GM19438 (cell line): ENCODE results near the gene ESRP2.

ENCODE experiments used
- ATAC-seq: cut with Tn5 transposase; IDR thresholded peaks from one replicate; pipeline ENCODE4 v1.9.1; 2021; ENCODE audit warnings: low read depth; ENCODE audit not compliant: unreplicated experiment

Gene ESRP2

DNA sequence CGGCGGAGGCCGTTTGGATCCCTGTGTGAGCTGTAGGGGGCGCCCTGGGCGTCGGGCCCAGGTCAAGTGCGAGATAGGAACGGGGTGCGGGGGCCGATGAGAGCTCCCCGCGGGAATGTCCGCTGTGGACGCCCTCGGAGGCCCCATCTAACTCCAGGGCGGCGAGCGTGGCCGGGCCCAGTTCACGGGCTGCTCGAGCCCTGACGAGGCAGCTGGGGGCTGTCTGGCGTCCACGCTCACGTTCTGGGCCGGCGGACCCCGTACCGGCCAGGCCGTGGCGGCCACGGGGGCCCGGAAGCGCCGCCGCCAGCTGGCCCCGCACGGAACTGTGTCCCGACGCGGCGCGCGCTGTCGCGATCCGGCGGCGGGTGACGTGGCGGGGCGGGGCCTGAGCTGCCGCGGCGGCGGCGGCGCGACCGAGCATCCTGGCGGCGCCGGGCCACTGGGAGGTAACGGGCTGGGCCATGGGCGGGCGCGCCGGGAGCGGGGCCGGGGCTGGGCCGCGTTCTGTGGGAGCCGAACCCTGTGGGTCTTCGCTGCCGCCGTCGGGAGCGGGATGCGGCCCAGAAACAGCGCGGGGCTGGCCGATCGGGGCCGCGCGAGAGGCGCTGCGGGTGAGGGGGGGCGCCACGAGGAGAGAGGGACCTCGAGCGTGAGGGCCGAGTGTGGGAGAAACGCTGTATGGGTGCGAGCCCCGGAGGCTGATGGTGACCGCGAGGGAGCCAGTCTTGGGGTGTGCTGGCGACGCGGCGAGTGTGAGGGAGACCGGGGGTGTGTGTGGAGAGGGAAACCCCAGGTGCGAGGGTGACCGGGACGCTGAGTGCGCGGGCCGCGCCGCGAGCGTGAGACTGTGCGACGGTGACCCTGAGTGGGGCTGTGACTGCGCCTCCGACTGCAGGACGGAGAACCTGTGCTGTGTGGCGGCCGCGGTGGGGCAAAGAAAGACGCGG, 28.5 kb upstream of the ESRP2 start, which contains the start of gene SLC7A6:
Gene SLC7A6 (plus strand): TSS at position 399 of the 950 bp plus-strand sequence. CDS start 10,201 bp downstream, outside the sequence.
- peak; percentile 59 for ATAC-seq

GRCh38 chr16:68263559-68264127, 27.7 kb upstream of the ESRP2 start:
- peak; percentile 8 for ATAC-seq

DNA sequence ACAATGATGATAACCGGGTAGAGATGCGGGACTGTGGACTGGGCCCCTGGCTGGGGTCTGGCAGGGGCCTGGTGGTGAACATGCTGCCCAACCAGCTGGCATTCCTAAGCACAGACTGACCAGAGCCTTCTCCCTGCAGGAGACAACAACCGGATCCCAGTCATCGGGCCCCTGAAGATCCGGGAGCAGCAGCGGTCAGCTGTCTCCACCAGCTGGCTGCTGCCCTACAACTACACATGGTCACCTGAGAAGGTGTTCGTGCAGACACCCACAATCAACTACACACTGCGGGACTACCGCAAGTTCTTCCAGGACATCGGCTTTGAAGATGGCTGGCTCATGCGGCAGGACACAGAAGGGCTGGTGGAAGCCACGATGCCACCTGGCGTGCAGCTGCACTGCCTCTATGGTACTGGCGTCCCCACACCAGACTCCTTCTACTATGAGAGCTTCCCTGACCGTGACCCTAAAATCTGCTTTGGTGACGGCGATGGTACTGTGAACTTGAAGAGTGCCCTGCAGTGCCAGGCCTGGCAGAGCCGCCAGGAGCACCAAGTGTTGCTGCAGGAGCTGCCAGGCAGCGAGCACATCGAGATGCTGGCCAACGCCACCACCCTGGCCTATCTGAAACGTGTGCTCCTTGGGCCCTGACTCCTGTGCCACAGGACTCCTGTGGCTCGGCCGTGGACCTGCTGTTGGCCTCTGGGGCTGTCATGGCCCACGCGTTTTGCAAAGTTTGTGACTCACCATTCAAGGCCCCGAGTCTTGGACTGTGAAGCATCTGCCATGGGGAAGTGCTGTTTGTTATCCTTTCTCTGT, 23.3 kb upstream of the ESRP2 start:
- no peak for ATAC-seq

DNA sequence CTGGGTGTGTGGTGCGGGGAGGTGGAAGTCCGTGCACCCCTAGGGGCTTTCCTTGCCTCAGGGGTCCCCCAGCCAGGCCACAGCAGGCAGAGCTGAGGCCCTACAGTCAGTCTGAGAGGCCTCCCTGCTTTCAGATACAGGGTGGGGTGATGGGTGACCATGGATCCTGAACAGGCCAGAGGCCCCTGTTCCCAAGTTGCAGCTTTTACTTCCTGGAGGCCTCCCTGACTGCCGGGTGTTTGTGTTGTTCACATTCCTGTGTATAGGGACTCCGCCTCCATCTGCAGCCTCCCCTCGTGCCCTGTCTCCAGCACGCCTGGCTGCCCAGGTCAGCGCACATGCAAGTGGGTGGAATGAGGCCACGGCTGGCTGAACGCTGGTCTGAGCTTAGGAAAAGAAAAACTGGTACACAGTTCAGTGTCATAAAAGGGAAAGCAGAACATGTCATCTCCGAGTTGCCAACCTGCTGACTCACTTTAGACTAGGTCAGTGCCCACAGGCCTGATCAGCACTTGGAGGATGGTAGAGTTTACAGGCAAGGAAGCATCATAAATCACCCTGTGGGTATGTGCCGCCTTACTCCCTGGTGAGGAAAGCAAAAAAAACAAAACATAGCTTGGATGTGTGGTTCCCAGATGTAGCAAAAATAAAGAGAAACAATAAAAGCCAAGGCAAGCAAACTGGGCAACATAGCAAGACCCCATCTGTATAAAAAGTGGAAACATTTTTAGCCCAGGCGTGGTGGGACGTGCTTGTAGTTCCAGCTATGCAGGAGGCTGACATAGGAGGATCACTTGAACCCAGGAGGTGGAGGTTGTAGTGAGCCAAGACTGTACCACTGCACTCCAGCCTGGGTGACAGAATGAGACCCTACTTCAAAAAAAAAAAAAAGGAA, 22.2 kb upstream of the ESRP2 start:
- peak; percentile 27 for ATAC-seq

- peak; percentile 73 for ATAC-seq
These were observed 21.5 kb upstream of the ESRP2 start for GRCh38 chr16:68257251-68257905.

DNA sequence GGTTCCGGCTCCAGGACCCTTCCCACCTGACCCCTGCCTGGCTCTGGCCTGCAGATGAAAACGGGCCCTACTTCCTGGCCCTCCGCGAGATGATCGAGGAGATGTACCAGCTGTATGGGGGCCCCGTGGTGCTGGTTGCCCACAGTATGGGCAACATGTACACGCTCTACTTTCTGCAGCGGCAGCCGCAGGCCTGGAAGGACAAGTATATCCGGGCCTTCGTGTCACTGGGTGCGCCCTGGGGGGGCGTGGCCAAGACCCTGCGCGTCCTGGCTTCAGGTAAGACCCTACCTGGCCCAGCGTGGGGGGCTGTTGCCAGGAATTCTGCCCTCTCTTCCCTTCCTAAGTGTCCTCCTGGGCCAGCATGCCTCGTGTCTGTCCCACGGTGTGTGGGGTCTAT, 19.8 kb upstream of the ESRP2 start:
- no peak for ATAC-seq

GRCh38 chr16:68253721-68254120, 17.8 kb upstream of the ESRP2 start:
- ATAC-seq: no peak

DNA sequence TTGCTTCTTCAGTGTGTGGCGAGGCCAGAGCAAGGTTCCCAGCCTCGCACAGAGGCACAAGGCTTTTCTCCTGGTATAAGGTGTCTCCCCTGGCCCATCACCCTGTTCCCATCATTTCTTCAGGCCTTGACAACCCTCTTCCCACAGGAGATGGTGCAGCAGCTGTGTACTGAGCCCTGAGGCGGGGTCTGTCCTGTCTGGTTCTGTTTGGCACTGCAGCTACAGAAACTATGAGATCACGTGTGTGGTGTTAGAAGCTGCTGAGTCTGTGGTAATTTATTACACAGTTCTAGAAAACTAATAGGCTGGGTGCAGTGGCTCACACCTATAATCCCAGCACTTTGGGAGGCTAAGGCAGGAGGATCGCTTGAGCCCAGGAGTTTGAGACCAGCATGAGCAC, 16.5 kb upstream of the ESRP2 start:
- ATAC-seq: no peak

- ATAC-seq: no peak
These were observed 15.9 kb upstream of the ESRP2 start for GRCh38 chr16:68251832-68252231.

- ATAC-seq: no peak
These were observed 15.0 kb upstream of the ESRP2 start for GRCh38 chr16:68250951-68251350.

GRCh38 chr16:68249371-68249770, 13.4 kb upstream of the ESRP2 start:
- no peak for ATAC-seq

DNA sequence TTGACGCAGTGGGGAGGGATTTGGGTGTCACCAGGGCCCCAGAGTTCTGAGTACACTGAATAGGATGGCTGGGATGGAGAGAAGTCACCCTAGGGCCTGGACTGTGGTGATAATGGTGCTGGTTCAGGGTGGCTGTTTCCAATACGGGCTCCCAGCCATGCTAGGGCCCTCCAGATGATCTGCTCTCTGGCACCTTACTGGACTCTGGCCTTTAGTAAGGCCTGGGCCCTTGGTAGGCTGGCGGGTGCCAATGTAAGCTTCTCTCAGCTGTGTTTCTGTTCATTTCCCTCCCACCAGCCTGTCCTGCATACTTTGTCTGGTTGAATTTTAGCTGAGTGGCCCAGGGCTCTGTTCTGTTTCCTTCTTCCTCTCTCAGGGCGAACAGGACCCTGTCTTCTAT, 12.0 kb upstream of the ESRP2 start:
- ATAC-seq: no peak

DNA sequence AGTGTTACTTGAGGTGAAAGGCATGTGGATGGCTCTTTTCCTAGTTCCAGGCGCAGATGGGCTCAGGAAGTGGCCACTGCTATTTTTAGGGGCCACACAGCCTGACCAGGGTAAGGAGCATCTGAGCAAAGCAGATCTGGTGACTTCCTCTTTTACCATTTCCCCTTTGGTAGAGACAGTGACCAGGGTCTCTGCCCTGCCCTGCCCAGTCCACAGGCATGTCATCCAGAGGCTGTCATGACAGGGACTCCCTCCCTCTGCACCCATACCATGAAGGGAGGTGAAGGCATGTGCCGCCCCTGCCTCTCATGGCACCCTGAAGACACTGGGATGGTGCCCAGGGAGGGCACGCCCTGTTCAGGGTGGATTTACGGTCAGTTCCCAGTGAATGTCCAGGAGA, 11.5 kb upstream of the ESRP2 start:
- no peak for ATAC-seq

GRCh38 chr16:68246666-68247065, 10.7 kb upstream of the ESRP2 start:
- no peak for ATAC-seq

- no peak for ATAC-seq
These were observed 10.2 kb upstream of the ESRP2 start for GRCh38 chr16:68246121-68246520.

DNA sequence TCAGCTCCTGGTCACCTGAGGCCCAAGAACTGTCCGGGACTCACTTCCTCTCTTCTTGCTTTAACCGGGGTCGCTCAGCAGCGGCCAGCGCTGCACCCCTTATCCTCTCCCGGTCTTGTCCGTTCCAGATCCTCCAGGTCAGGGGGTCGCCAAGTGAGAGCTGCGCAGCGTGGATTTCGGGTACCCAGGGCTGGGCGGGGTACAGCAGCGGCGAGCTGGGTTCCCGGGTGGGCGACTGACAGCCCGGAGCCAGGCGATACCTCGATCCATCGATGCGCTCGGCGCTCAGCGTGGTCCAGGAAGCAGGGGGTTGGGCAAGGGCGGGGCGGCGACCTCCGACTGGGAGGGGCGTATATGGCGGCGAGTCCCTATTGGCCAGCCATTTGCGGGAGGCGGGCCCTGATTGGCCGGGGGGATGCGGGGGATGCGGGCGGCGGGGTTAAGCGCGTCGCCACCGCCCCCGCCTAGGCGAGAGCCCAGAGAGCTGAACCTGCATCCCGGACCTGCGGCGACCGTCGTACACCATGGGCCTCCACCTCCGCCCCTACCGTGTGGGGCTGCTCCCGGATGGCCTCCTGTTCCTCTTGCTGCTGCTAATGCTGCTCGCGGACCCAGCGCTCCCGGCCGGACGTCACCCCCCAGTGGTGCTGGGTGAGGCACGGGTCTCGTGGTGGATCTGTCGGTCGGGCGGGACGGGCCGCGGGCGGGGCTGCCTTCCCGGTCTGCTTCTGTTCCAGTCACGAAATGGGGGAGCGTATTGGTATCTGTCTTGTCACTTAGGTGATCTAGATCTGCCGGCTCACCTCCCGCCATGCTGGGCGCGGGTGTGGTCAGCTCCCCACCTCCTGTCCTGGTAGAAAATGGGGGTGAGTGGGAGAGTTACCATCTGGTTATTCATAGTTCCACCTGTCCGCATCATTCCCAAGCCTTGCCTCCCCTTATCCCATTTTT, 9.3 kb upstream of the ESRP2 start, which contains the start of gene PLA2G15:
Gene PLA2G15 (plus strand): TSS at position 471 of the 951 bp plus-strand sequence. CDS start 54 bp downstream, at position 525.
- ATAC-seq: peak; percentile 75

- no peak for ATAC-seq
These were observed 8.6 kb upstream of the ESRP2 start for GRCh38 chr16:68244481-68244902.
